Naive B cell (primary cell): Measurements from ENCODE around the gene PPP2R5E. TPM values are rescaled to one million over a fixed set of nuclear protein-coding genes. Genes with fewer than 3 reads are reported as not detected.
A peak's percentile ranks its signal among the peaks of the same experiment; 100 is the strongest.

Experiments
- ATAC-seq, 2 donors: fragments of 150-1000 bp; cut with Tn5 transposase; 2 replicates each; pipeline ENCODE4 v1.10.0; 2021; ENCODE audit warnings: low read depth in 2 of 2, mild to moderate bottlenecking in 2 of 2, moderate library complexity in 2 of 2
- DNase-seq: peaks from one replicate; pipeline ENCODE4 v3.0.0; 2022
- H3K27ac Mint-ChIP-seq, 6 donors: one replicate each; pipeline ENCODE4 v1.8.0; 2020 to 2022; ENCODE audit warnings: mild to moderate bottlenecking in 6 of 6, mixed read lengths in 6 of 6, moderate library complexity in 5 of 6, inconsistent platforms in 2 of 6
- H3K27me3 Mint-ChIP-seq, 3 donors: one replicate each; pipeline ENCODE4 v1.8.0; 2021 to 2022; ENCODE audit warnings: mixed read lengths in 3 of 3, mild to moderate bottlenecking in 1 of 3
- H3K36me3 Mint-ChIP-seq, 2 donors: one replicate each; pipeline ENCODE4 v1.8.0; 2020 to 2022; ENCODE audit warnings: mixed read lengths in 2 of 2, inconsistent platforms in 1 of 2, mild to moderate bottlenecking in 1 of 2
- H3K4me1 Mint-ChIP-seq, 3 donors: one replicate each; pipeline ENCODE4 v1.8.0; 2020 to 2022; ENCODE audit warnings: mixed read lengths in 3 of 3, inconsistent platforms in 1 of 3, mild to moderate bottlenecking in 1 of 3, moderate library complexity in 1 of 3
- H3K4me3 Mint-ChIP-seq, 8 donors: one replicate each; pipeline ENCODE4 v1.8.0; 2020 to 2022; ENCODE audit warnings: mild to moderate bottlenecking in 8 of 8, mixed read lengths in 8 of 8, moderate library complexity in 8 of 8, inconsistent platforms in 2 of 8
- H3K9me3 Mint-ChIP-seq, 7 donors: one replicate each; pipeline ENCODE4 v1.8.0; 2020 to 2022; ENCODE audit warnings: mixed read lengths in 7 of 7, mild to moderate bottlenecking in 5 of 7, inconsistent platforms in 2 of 7, moderate library complexity in 1 of 7
- polyA plus RNA-seq, 6 donors: library from polyadenylated mRNA; unstranded; fragments of 300-500 nt; fragmentation: Illumina TruSeq; gene quantifications; one replicate each; pipeline ENCODE4 v1.2.3, GENCODE V29; 2021; ENCODE audit warnings: low read depth in 6 of 6

Gene PPP2R5E
- polyA plus RNA-seq, 6 donors from 2014 or later, result 32.8 to 52.1 (median 38.3) TPM

DNA sequence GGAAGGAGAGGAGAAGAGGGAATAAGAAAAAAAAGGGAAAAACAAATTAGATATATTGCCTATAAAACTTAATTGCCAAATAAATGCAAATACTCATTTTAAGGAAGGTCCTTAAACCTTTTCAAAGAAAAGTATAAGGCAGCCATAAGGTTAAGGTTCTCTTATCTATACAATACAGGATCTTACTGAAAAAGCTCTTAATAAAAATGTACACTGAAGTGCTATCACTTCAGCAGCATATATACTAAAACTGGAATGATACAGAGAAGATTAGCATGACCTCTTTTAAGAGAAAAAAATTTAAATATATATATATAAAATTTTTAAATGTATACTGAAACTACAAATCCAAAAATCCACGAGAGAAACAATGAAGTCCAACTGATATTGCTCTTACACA is 65.6 kb downstream of the PPP2R5E start:
- H3K4me3 Mint-ChIP-seq, result peak overlapping the region in 4 of 8 donors; percentile 9 to 63 (median 28)
- peak overlapping the region in 3 of 6 donors; percentile 69 to 91 (median 79) for H3K27ac Mint-ChIP-seq
- no peak for ATAC-seq
- peaks cover 16 to 30% (median 29%) of the 10 kb centered on the region in 3 donors for H3K4me1 Mint-ChIP-seq
- H3K9me3 Mint-ChIP-seq, result no peaks in the 10 kb centered on the region
- H3K27me3 Mint-ChIP-seq, result no peaks in the 10 kb centered on the region
- H3K36me3 Mint-ChIP-seq, result no peaks in the 10 kb centered on the region
- DNase-seq, result no peak

DNA sequence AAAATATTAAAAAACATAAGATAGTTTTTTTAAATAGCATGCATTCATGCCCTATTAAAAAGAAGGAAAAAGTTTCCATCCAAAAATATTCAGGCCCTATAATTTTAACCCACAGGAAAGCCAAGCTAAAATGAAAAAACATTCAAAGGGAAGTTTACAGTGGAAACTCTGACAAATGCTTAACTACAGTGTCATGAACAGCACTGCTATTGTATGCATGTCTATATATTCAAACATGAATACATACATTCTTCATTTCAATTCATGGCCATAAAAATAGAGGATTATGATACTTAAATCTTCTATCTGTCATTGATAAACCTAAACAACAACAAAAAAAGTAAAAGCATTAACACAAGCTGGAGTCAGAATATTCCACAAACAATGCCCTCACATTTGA is 67.4 kb downstream of the PPP2R5E start:
- Mint-ChIP-seq H3K9me3 (no peaks in the 10 kb centered on the region), H3K36me3 (no peaks in the 10 kb centered on the region), H3K27ac (no peak overlapping the region), H3K4me1 (peaks cover 19 to 38% (median 28%) of the 10 kb centered on the region in 3 donors), H3K27me3 (no peaks in the 10 kb centered on the region), H3K4me3 (no peak overlapping the region)
- ATAC-seq, result no peak
- no peak for DNase-seq

DNA sequence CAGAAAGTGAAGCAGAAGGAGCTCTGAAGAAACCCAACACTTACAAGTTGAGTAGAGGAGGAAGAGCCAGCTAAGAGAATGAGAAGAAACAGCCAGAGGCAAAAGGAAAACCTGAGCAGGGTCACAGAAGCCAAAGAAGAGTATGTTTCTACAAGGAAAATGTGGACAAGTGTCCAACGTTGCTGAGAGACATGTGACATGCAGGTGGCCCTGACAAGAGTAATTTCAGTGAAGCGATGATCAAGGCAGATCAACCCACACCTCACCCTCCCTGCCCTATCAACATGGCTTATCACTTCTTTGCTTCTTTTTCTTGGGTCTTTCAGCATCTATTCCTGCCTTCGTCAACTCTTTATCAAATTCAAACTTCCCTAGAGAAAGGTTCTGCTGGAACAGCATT is 68.3 kb downstream of the PPP2R5E start:
- H3K4me3 Mint-ChIP-seq, result no peak overlapping the region
- peaks cover 16 to 35% (median 27%) of the 10 kb centered on the region in 3 donors for H3K4me1 Mint-ChIP-seq
- H3K27ac Mint-ChIP-seq, result peak overlapping the region in 1 of 6 donors; percentile 93
- no peaks in the 10 kb centered on the region for H3K9me3 Mint-ChIP-seq
- H3K27me3 Mint-ChIP-seq, result no peaks in the 10 kb centered on the region
- no peak for DNase-seq
- ATAC-seq, result no peak
- H3K36me3 Mint-ChIP-seq, result no peaks in the 10 kb centered on the region

DNA sequence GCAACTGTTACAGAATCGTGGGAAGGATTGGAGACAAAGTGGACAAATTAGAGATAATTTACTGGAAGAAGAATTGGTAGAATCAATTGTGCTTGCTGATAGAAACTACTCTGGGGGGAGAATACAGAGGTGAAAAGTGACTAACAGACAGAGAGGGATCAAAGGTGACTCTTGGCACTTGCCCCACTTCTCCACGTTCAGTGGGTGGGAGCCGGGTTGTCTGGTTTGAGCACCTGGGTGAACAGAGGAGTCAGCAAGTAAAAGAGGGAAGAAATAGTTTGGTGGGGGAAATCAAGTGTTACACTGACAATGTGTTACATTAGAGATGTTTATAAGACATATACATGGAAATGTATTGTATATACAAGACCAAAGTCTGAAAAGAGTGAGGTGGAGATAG is 69.1 kb downstream of the PPP2R5E start:
- Mint-ChIP-seq H3K27ac (no peak overlapping the region), H3K27me3 (no peaks in the 10 kb centered on the region), H3K36me3 (no peaks in the 10 kb centered on the region), H3K9me3 (no peaks in the 10 kb centered on the region), H3K4me1 (peaks cover 12 to 30% (median 27%) of the 10 kb centered on the region in 3 donors), H3K4me3 (no peak overlapping the region)
- DNase-seq (no peak), ATAC-seq (no peak)

DNA sequence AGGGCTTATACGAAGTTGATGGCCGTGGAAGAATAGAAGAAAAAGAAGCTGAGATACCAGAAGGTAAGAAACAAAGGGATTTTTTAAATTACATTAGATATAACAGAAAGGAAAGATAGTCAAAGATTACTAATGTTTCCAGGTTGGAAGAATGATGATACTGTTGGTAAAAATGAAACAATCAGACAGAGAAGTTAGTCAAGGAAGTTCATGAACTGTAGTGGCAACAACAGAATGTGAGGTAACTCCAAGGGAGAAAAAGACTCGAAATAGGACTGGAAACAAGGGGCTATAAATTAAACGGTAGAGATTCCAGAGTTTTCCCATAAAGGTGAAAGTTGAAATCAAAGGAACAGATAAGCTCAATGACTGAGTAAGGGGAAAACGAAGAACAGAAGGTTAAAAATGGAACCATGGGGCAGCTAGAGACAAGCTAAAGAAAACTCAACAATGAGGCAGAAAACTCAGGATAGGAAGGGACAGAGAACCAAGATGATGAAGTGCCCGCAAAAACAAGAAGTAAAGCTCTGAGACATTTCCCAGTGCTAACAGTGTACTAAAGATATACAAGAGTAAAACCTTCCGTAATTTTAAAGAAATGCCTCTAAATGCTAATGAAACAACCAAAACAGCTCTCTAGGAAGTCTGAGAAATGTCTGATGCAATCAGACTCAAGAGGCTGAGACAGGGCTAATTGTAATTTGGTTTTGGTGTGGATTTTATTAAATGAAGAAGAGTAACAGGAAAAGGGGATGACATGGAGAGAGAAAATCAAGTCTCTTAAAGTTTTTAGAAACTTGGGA is 70.0 kb downstream of the PPP2R5E start:
- H3K36me3 Mint-ChIP-seq, result no peaks in the 10 kb centered on the region
- no peaks in the 10 kb centered on the region for H3K9me3 Mint-ChIP-seq
- H3K4me1 Mint-ChIP-seq, result peaks cover 19 to 32% (median 23%) of the 10 kb centered on the region in 3 donors
- no peaks in the 10 kb centered on the region for H3K27me3 Mint-ChIP-seq
- H3K27ac Mint-ChIP-seq, result no peak overlapping the region
- H3K4me3 Mint-ChIP-seq, result no peak overlapping the region
- DNase-seq, result no peak
- no peak for ATAC-seq

DNA sequence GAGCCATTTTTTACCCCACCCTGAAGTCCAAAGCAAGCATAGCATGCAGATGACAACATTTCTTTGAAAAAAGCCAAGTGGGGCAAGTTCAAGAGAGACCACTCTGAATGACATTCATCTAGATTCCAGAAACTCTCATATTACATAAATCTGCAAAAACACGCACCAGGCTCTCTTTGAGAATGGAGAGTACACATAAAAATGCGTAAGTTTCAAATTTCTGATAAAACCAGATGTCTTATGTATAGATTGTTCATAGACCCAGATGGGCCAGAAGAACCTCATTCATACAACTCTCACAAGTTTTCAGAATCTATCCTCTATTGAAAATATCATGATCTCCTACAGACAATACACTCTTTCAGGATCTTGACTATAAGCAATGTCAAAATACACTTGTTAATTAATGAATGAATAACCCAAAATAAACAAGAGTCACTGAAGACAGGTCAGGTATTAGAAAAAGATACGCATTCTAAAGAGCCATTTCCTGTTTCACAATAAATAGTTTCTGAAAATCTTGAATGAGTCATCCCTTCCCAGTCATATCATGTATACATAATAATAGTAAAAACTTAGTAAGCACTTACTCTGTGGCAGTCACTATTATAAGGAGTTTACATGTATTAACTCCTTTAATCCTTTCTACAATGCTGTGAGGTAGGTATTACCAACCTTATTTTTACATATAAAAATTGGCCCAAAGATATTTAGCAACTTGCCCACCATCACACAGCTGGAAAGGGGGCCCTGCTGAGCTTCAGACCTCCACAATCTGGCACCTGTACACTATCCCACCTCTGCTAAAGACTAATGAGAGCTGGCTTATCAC is 72.0 kb downstream of the PPP2R5E start:
- H3K4me3 Mint-ChIP-seq, result no peak overlapping the region
- peak overlapping the region in 1 of 6 donors; percentile 7 for H3K27ac Mint-ChIP-seq
- H3K36me3 Mint-ChIP-seq, result no peaks in the 10 kb centered on the region
- no peaks in the 10 kb centered on the region for H3K9me3 Mint-ChIP-seq
- ATAC-seq (no peak), DNase-seq (no peak)
- peaks cover 16 to 35% (median 25%) of the 10 kb centered on the region in 3 donors for H3K4me1 Mint-ChIP-seq
- no peaks in the 10 kb centered on the region for H3K27me3 Mint-ChIP-seq

DNA sequence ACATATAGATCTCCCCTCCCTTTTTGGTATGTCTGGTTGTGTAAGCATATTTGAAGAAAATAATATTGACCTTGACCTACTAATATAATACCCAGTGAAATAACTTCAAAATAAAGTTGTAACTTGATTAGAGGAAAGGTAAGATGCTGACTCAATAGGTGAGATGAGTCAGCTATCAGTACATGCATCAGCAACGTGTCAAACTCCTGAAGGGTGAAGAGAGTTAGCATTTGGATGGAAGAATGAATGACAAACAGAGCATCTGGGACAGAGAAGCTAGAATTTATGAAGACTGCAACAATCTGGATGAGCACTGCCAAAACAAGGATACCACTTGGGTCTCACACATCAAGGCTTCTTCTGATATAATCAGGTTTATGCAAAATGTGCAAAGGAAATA is 74.9 kb downstream of the PPP2R5E start:
- Mint-ChIP-seq H3K9me3 (no peaks in the 10 kb centered on the region), H3K27ac (no peak overlapping the region), H3K27me3 (no peaks in the 10 kb centered on the region), H3K4me3 (no peak overlapping the region), H3K4me1 (peaks cover 20 to 31% (median 28%) of the 10 kb centered on the region in 3 donors), H3K36me3 (peaks cover 0 to 7% of the 10 kb centered on the region in 2 donors)
- ATAC-seq (no peak), DNase-seq (no peak)

DNA sequence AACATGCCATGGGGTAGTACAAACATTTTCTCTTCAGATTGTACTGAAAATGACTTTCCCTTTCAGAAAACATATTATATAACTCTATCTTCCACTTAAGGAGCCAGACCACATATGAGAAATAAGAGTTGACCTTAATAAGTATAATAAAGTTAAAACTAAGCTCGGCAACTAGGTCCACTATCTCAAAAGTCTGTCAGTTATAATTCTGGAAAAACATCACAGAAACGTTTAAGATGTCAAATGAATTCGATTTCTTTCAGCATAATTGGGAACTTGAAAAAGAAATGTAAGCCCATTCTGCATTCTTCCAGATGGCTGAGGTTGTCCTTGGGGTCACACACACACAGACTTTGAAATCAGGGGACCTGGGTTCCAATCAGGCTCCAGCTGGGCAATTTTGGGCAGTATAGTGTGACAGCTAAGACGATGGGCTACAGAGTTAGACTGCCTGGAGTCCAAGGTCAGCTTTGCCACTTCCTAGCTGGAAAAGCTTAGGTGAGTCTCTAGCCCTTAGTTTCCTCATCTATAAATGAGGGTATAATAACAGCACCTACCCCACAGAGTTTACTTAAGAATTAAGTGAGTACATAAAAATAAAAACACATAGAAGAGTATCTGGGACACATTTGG is 75.6 kb downstream of the PPP2R5E start:
- Mint-ChIP-seq H3K9me3 (no peaks in the 10 kb centered on the region), H3K27ac (no peak overlapping the region), H3K36me3 (peaks cover 0 to 7% of the 10 kb centered on the region in 2 donors), H3K4me3 (no peak overlapping the region), H3K4me1 (peaks cover 20 to 31% (median 28%) of the 10 kb centered on the region in 3 donors), H3K27me3 (no peaks in the 10 kb centered on the region)
- ATAC-seq (no peak), DNase-seq (no peak)

DNA sequence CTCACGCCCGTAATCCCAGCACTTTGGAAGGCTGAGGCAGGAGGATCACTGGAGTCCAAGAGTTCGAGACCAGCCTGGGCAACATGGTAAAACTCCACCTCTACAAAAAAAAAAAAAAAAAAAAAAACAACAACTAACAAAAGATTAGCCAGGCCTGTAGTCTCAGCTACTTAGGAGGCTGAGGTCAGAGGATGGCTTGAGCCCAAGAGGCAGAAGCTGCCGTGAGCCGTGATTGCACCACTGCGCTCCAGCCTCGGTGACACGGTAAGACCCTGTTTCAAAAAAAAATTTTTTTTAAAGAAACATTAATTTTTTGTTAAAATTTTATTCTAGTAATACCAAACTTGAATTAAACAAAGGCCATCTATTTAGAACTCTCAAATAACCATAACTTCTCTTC is 77.8 kb downstream of the PPP2R5E start:
- H3K27ac Mint-ChIP-seq, result no peak overlapping the region
- no peaks in the 10 kb centered on the region for H3K27me3 Mint-ChIP-seq
- ATAC-seq, result no peak
- H3K9me3 Mint-ChIP-seq, result no peaks in the 10 kb centered on the region
- peaks cover 0 to 7% of the 10 kb centered on the region in 2 donors for H3K36me3 Mint-ChIP-seq
- no peak for DNase-seq
- no peak overlapping the region for H3K4me3 Mint-ChIP-seq
- peaks cover 18 to 27% (median 24%) of the 10 kb centered on the region in 3 donors for H3K4me1 Mint-ChIP-seq

DNA sequence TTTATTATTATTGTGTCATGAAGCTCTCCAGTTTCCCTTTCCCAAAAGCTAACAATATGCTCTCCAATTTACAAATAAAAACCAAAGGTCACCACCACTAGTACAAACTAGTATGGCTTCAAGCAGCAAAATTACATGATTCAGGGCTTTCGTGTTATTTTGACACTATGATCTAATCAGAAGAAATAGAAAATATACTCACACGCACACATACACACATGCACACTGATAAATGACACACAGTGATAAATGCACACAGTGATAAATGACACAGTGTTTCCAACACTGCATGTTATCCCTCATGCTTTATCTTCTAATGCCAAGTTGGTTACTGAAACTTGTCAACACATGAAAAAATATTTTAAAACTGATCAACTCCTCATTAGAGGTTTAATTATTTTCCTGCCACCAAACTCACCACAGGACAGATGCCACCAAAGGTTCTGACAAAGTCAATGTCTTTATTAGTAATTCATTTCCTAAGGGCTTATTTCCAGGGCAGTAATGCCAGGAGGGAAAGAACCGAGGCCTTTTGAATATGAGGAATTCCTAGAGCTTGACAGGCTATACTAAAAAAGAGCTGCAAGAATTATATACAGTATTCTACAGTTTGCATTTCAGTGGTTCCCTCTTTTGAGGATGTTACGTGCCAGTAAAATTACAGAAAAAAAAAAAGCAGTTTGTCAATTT is 82.4 kb downstream of the PPP2R5E start:
- DNase-seq, result no peak
- Mint-ChIP-seq H3K27me3 (no peaks in the 10 kb centered on the region), H3K27ac (no peak overlapping the region), H3K4me3 (no peak overlapping the region), H3K36me3 (peaks cover 0 to 10% of the 10 kb centered on the region in 2 donors), H3K9me3 (no peaks in the 10 kb centered on the region), H3K4me1 (peaks cover 6 to 20% (median 17%) of the 10 kb centered on the region in 3 donors)
- ATAC-seq, result no peak

DNA sequence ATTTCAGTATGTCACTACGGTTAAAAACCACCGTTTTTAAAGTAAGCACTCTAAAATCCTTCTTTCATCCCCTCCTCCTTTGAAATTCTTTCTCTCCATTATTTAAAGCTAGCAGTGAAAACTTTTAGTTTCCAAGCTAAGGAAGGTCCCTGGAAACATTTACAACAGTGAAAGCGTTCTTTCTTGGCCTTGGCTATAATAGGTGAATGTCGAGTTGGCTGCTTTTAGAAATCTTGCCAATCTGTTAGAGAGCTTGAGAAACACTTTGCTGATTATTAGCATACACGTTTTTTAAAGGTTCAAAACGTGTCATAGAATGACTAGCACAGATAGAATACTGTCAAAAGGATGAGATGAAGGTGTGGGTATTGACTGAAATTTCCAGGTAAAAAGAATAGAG is 83.4 kb downstream of the PPP2R5E start:
- Mint-ChIP-seq H3K4me1 (peaks cover 12 to 27% (median 25%) of the 10 kb centered on the region in 3 donors), H3K27ac (no peak overlapping the region), H3K9me3 (no peaks in the 10 kb centered on the region), H3K4me3 (no peak overlapping the region), H3K27me3 (no peaks in the 10 kb centered on the region), H3K36me3 (peaks cover 0 to 10% of the 10 kb centered on the region in 2 donors)
- DNase-seq (no peak), ATAC-seq (no peak)

DNA sequence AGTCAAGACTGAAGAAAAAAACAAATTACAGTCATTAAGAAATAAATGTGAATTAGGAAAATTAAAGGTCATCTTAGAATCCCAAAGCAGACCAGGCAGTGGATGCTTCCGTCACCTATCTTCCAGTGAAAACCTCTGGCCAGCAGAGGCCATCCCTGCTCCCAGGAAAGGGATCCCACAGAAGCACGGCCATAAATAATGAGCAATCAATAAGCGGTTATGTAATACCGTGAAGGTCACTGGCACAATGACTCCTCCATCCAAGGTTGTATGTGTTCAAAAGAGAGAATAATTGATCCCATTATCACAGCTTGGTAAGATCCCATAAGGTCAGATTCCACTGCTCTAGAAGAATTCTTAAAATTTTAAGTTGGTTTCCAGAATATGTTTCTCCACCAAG is 85.7 kb downstream of the PPP2R5E start:
- Mint-ChIP-seq H3K9me3 (no peaks in the 10 kb centered on the region), H3K36me3 (peaks cover 0 to 15% of the 10 kb centered on the region in 2 donors), H3K4me3 (no peak overlapping the region), H3K27ac (no peak overlapping the region), H3K4me1 (peaks cover 6 to 22% (median 22%) of the 10 kb centered on the region in 3 donors), H3K27me3 (no peaks in the 10 kb centered on the region)
- ATAC-seq (no peak), DNase-seq (no peak)
